IPS-18c (cell line): ENCODE data around the gene EHD1.

Experiments used
- H3K4me3 ChIP-seq: 2 replicates; pipeline ENCODE4 v1.7.0; 2013; ENCODE audit warnings: low read depth, mild to moderate bottlenecking, low read length, moderate library complexity; ENCODE audit not compliant: insufficient read depth
- H3K9me3 ChIP-seq: one replicate; pipeline ENCODE4 v1.6.1; 2013; ENCODE audit warnings: mild to moderate bottlenecking, low read length, moderate library complexity; ENCODE audit not compliant: control insufficient read depth, insufficient read depth

EHD1 gene

GRCh38 chr11:64843686-64844329 is 34.6 kb downstream of the EHD1 start:
- H3K9me3 ChIP-seq: no peaks in the 10 kb centered on the region
- peak overlapping the region; percentile 74 for H3K4me3 ChIP-seq

GRCh38 chr11:64842851-64843685 is 35.4 kb downstream of the EHD1 start:
- Histone ChIP-seq H3K9me3 (no peaks in the 10 kb centered on the region), H3K4me3 (peak overlapping the region; percentile 15; the same call in 1 of the 2 replicates)

GRCh38 chr11:64842366-64842759 is 36.1 kb downstream of the EHD1 start:
- Histone ChIP-seq H3K9me3 (no peaks in the 10 kb centered on the region), H3K4me3 (peak overlapping the region; percentile 22; the same call in 1 of the 2 replicates)

- no peaks in the 10 kb centered on the region for H3K9me3 ChIP-seq
- no peak overlapping the region for H3K4me3 ChIP-seq
These were observed 36.6 kb downstream of the EHD1 start for GRCh38 chr11:64841592-64842365.

GRCh38 chr11:64839887-64840782 is 38.3 kb downstream of the EHD1 start:
- H3K9me3 ChIP-seq: no peaks in the 10 kb centered on the region
- H3K4me3 ChIP-seq: no peak overlapping the region

- no peaks in the 10 kb centered on the region for H3K9me3 ChIP-seq
These were observed 39.1 kb downstream of the EHD1 start for GRCh38 chr11:64839335-64839734.

GRCh38 chr11:64838600-64839334 is 39.7 kb downstream of the EHD1 start:
- Histone ChIP-seq H3K4me3 (no peak overlapping the region), H3K9me3 (no peaks in the 10 kb centered on the region)

More at GRCh38 chr11:64839335-64839734, 39.1 kb downstream of the EHD1 start:
- no peak overlapping the region for H3K4me3 ChIP-seq

GRCh38 chr11:64837887-64838351 is 40.5 kb downstream of the EHD1 start:
- Histone ChIP-seq H3K9me3 (no peaks in the 10 kb centered on the region), H3K4me3 (no peak overlapping the region)

- no peak overlapping the region for H3K4me3 ChIP-seq
- H3K9me3 ChIP-seq: no peaks in the 10 kb centered on the region
These were observed 41.9 kb downstream of the EHD1 start for GRCh38 chr11:64836448-64837072.

GRCh38 chr11:64835616-64836447 is 42.6 kb downstream of the EHD1 start:
- H3K9me3 ChIP-seq: no peaks in the 10 kb centered on the region
- H3K4me3 ChIP-seq: no peak overlapping the region

- no peak overlapping the region for H3K4me3 ChIP-seq
- no peaks in the 10 kb centered on the region for H3K9me3 ChIP-seq
These were observed 43.5 kb downstream of the EHD1 start for GRCh38 chr11:64834723-64835615.

GRCh38 chr11:64834031-64834722 is 44.2 kb downstream of the EHD1 start:
- no peak overlapping the region for H3K4me3 ChIP-seq
- H3K9me3 ChIP-seq: no peaks in the 10 kb centered on the region

GRCh38 chr11:64833509-64833908 is 44.9 kb downstream of the EHD1 start:
- Histone ChIP-seq H3K4me3 (no peak overlapping the region), H3K9me3 (no peaks in the 10 kb centered on the region)

GRCh38 chr11:64833198-64833502 is 45.3 kb downstream of the EHD1 start:
- Histone ChIP-seq H3K4me3 (no peak overlapping the region), H3K9me3 (no peaks in the 10 kb centered on the region)
